Cardiac fibroblast (primary cell): ENCODE measurements around the gene TXN2.

Source experiments
- DNase-seq, 2 donors: peaks; one replicate each; pipeline versions ENCODE4 v3.0.0 to v3.0.0-alpha.2; 2010; ENCODE audit warnings: low read depth in 2 of 2
- H3K4me3 ChIP-seq, 2 donors: replicated peaks in 1 of 2; 1 replicate in 1 of 2; 2 replicates in 1 of 2; pipeline ENCODE4 v1.5.1; 2011; ENCODE audit warnings: low read depth in 2 of 2, low read length in 2 of 2, mild to moderate bottlenecking in 2 of 2, moderate library complexity in 1 of 2
- TF ChIP-seq, protein P1 (sequence below): IDR thresholded peaks from one replicate; pipeline ENCODE4 v1.5.1; 2011; ENCODE audit warnings: low read depth, mild to moderate bottlenecking, low read length, inconsistent platforms

The TXN2 gene

GRCh38 chr22:36480941-36481392 is 473 bp downstream of the TXN2 start:
- H3K4me3 ChIP-seq, result peak overlapping the region; percentile 62 to 87
- TF ChIP-seq, protein P1, sequence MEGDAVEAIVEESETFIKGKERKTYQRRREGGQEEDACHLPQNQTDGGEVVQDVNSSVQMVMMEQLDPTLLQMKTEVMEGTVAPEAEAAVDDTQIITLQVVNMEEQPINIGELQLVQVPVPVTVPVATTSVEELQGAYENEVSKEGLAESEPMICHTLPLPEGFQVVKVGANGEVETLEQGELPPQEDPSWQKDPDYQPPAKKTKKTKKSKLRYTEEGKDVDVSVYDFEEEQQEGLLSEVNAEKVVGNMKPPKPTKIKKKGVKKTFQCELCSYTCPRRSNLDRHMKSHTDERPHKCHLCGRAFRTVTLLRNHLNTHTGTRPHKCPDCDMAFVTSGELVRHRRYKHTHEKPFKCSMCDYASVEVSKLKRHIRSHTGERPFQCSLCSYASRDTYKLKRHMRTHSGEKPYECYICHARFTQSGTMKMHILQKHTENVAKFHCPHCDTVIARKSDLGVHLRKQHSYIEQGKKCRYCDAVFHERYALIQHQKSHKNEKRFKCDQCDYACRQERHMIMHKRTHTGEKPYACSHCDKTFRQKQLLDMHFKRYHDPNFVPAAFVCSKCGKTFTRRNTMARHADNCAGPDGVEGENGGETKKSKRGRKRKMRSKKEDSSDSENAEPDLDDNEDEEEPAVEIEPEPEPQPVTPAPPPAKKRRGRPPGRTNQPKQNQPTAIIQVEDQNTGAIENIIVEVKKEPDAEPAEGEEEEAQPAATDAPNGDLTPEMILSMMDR, result no peak
- DNase-seq, result no peak

- TF ChIP-seq, protein P1, result no peak
- peak in 1 of 2 donors; percentile 30 for DNase-seq
- H3K4me3 ChIP-seq, result no peak overlapping the region
Observed at GRCh38 chr22:36478966-36479365, 2.5 kb downstream of the TXN2 start.

DNA sequence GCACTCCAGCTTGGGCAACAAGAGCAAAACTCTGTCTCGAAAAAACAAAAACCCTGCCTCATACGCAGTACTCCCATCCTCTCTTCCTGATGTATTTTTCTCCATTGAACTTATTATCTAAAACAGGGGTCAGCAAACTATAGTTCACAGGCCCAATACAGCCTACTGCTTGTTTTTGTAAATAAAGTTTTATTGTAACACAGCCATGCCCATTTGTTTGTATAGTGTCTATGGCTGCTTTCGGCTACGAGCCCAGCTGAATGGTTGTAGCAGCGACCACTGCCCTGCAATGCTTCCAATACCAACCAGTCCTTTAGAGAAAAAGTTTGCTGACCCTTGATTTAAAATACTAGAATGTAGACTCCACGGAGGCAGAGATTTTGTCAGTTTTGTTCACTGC is 6.1 kb downstream of the TXN2 start:
- no peak overlapping the region for H3K4me3 ChIP-seq
- TF ChIP-seq, protein P1, result no peak
- DNase-seq, result no peak

DNA sequence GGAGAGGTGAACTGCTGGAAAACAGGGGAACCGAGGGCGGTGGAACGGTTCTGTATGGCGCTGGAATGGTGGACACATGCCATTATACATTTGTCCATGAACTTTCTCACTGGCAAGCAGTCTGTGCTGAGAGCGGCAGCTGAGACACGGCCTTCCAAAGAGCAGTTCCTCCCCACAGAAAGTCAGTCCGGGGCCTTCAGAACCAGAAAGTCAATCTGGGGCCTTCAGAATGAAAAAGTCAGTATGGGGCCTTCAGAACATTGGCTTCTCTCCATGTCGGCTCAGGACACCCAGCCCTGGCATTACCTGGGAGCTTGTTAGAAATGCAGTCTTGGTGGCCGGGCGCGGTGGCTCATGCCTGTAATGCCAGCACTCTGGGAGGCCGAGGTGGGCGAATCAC is 8.8 kb downstream of the TXN2 start:
- no peak for DNase-seq
- H3K4me3 ChIP-seq, result no peak overlapping the region
- TF ChIP-seq, protein P1, result no peak

- peak in 1 of 2 donors; percentile 83 for DNase-seq
- no peak overlapping the region for H3K4me3 ChIP-seq
- TF ChIP-seq, protein P1, result no peak
Observed at GRCh38 chr22:36471341-36471821, 10.1 kb downstream of the TXN2 start.

GRCh38 chr22:36470994-36471331 is 10.5 kb downstream of the TXN2 start:
- TF ChIP-seq, protein P1, result no peak
- no peak overlapping the region for H3K4me3 ChIP-seq
- peak in 1 of 2 donors; percentile 52 for DNase-seq

DNA sequence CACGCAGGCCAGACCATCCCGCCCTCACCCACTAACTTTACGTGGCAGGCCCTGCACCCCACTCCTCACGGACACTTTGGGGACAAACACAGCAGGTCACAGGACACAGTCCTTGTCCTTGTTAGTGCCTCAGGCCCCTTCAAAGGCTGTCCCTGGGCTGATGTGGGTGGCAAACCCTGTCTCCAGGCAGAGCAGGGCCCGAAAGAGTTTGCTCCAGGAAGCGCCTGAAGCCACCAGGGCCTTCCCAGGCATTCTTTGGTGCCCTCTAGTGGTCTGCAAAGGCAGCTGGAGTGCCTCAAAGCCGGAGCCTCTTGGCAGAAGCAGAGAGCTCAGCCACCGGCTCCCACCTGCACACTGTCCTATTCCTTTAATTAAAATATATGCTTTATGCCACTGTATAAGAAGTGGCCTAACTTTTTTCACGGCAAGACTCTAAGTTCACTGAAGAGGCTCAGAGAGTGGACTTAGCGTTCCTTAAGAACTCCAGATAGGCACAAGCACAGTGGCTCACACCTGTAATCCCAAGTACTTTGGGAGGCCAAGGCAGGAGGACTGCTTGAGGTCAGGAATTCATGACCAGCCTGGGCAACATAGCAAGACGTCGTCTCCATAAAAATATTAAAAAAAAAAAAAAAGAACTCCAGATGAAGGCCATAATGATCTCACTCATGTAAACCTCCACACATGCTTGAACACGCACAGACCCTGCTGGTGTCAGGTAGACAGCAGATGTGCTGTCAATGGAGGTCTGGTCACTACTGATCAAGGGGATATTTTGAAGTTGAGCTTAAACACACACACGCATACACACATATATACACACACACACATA is 11.1 kb downstream of the TXN2 start:
- H3K4me3 ChIP-seq, result no peak overlapping the region
- peak; percentile 92 for DNase-seq
- TF ChIP-seq, protein P1, result peak; percentile 99
